DND-41 (cell line): Measurements from ENCODE around the gene SMYD1.
"Not testable (repeated sequence)": the region's sequence is repeated elsewhere in the genome, so short reads cannot be mapped to it uniquely, and the experiment has no call there.

Experiments used
- ATAC-seq: fragments of 200-7000 bp; cut with Tn5 transposase; 3 replicates; pipeline ENCODE4 v1.9.1; 2021; ENCODE audit warnings: low read depth; ENCODE audit not compliant: insufficient read depth
- DNase-seq: peaks from one replicate; pipeline ENCODE4 v3.0.0-alpha.2; 2020
- H2AFZ ChIP-seq: 2 replicates; pipeline ENCODE4 v1.6.0; 2012; ENCODE audit warnings: low read depth, low read length
- H3K27ac ChIP-seq: 2 replicates; pipeline ENCODE4 v1.5.1; 2012; ENCODE audit warnings: low read length, inconsistent platforms
- H3K27me3 ChIP-seq: fragments of 200-600 bp; sonication (generic); 2 replicates; pipeline ENCODE4 v1.6.0; 2012; ENCODE audit warnings: low read length, mild to moderate bottlenecking, inconsistent platforms; ENCODE audit not compliant: insufficient read depth, poor library complexity
- H3K36me3 ChIP-seq: 2 replicates; pipeline ENCODE4 v1.5.1; 2012; ENCODE audit warnings: low read length, inconsistent platforms; ENCODE audit not compliant: insufficient read depth
- H3K4me1 ChIP-seq: 2 replicates; pipeline ENCODE4 v1.5.1; 2012; ENCODE audit warnings: mild to moderate bottlenecking, low read length; ENCODE audit not compliant: insufficient read depth
- H3K4me2 ChIP-seq: 2 replicates; pipeline ENCODE4 v1.6.0; 2012; ENCODE audit warnings: mild to moderate bottlenecking, moderate library complexity, low read length, inconsistent platforms; ENCODE audit not compliant: insufficient read depth
- H3K4me3 ChIP-seq, 2 experiments: fragments of 200-600 bp in 1 of 2; shearing (Covaris generic) in 1 of 2; 2 replicates each; pipeline ENCODE4 v1.5.1; 2012 to 2016; ENCODE audit warnings: inconsistent platforms in 2 of 2, low read length in 2 of 2, mild to moderate bottlenecking in 2 of 2, low read depth in 1 of 2, moderate library complexity in 1 of 2
- H3K79me2 ChIP-seq: 2 replicates; pipeline ENCODE4 v1.6.0; 2012; ENCODE audit warnings: low read length, inconsistent platforms; ENCODE audit not compliant: insufficient read depth
- H3K9ac ChIP-seq: 2 replicates; pipeline ENCODE4 v1.6.0; 2012; ENCODE audit warnings: low read depth, mild to moderate bottlenecking, inconsistent platforms, low read length, moderate library complexity
- H3K9me3 ChIP-seq: 2 replicates; pipeline ENCODE4 v1.5.1; 2012; ENCODE audit warnings: low read length, moderate library complexity, mild to moderate bottlenecking, inconsistent platforms; ENCODE audit not compliant: insufficient read depth, severe bottlenecking
- H4K20me1 ChIP-seq: 2 replicates; pipeline ENCODE4 v1.6.0; 2012; ENCODE audit warnings: low read length; ENCODE audit not compliant: insufficient read depth
- CTCF ChIP-seq: IDR thresholded peaks from 2 replicates; pipeline ENCODE4 v1.5.1; 2012; ENCODE audit warnings: borderline replicate concordance, low read length, moderate library complexity, mild to moderate bottlenecking; ENCODE audit not compliant: poor library complexity, severe bottlenecking; ENCODE audit errors: extremely low read depth
- EZH2 ChIP-seq: IDR thresholded peaks from 3 replicates; pipeline ENCODE4 v1.6.1; 2012; ENCODE audit warnings: borderline replicate concordance, low read depth, mild to moderate bottlenecking, moderate library complexity, low read length, inconsistent platforms; ENCODE audit not compliant: severe bottlenecking

SMYD1 gene

GRCh38 chr2:88067598-88067997 lies at the start of gene SMYD1:
Gene SMYD1 (plus strand): TSS chr2:88067825. CDS start chr2:88067865, 40 bp downstream.
- Histone ChIP-seq H3K4me2 (no peak within 1 kb of the TSS), H3K4me1 (no peaks in the 10 kb centered on the region), H2AFZ (no peak within 1 kb of the TSS), H3K4me3 (no peak within 1 kb of the TSS), H3K9ac (no peak within 1 kb of the TSS), H3K27ac (no peak within 1 kb of the TSS), H4K20me1 (no peaks in the 10 kb centered on the region), H3K79me2 (no peaks in the 10 kb centered on the region), H3K36me3 (no peaks in the 10 kb centered on the region), H3K9me3 (no peaks in the 10 kb centered on the region), H3K27me3 (no peaks in the 10 kb centered on the region)
- ATAC-seq (no peak), DNase-seq (no peak)
- TF ChIP-seq CTCF (no peak), EZH2 (no peak)

GRCh38 chr2:88018077-88018805 lies 49.4 kb upstream of the SMYD1 start:
- H3K4me3 ChIP-seq, H2AFZ ChIP-seq, H3K27ac ChIP-seq, H3K9ac ChIP-seq, H3K36me3 ChIP-seq, DNase-seq, H3K79me2 ChIP-seq, H3K4me1 ChIP-seq, H4K20me1 ChIP-seq, ATAC-seq, H3K27me3 ChIP-seq, H3K4me2 ChIP-seq: not testable (repeated sequence)
- H3K9me3 ChIP-seq: peaks cover 11% of the 10 kb centered on the region

GRCh38 chr2:88018909-88019308 lies 48.7 kb upstream of the SMYD1 start:
- no peak for DNase-seq
- Histone ChIP-seq H3K79me2 (no peaks in the 10 kb centered on the region), H3K4me2 (no peak overlapping the region), H3K4me3 (no peak overlapping the region), H3K4me1 (no peaks in the 10 kb centered on the region), H3K27ac (no peak overlapping the region), H3K9ac (no peak overlapping the region), H3K9me3 (peaks cover 11% of the 10 kb centered on the region), H3K27me3 (no peaks in the 10 kb centered on the region), H2AFZ (no peak overlapping the region), H4K20me1 (no peaks in the 10 kb centered on the region), H3K36me3 (no peaks in the 10 kb centered on the region)
- no peak for ATAC-seq
- TF ChIP-seq CTCF (no peak), EZH2 (no peak)

- Histone ChIP-seq H3K36me3 (no peaks in the 10 kb centered on the region), H4K20me1 (no peaks in the 10 kb centered on the region), H2AFZ (no peak overlapping the region), H3K9ac (no peak overlapping the region), H3K27ac (no peak overlapping the region), H3K27me3 (no peaks in the 10 kb centered on the region), H3K9me3 (peaks cover 11% of the 10 kb centered on the region), H3K4me1 (no peaks in the 10 kb centered on the region), H3K79me2 (no peaks in the 10 kb centered on the region), H3K4me3 (no peak overlapping the region), H3K4me2 (no peak overlapping the region)
- ATAC-seq (no peak), DNase-seq (no peak)
- TF ChIP-seq CTCF (no peak), EZH2 (no peak)
Measured at GRCh38 chr2:88019985-88020384, 47.6 kb upstream of the SMYD1 start.
